SK-N-SH treated with all-trans-retinoic acid at 6 μM for 48 hours (cell line): ENCODE results near the gene ANGPTL5.

Source experiments
- CREB5 ChIP-seq: fragments of 250-450 bp; sonication (Bioruptor Pico); IDR thresholded peaks from 2 replicates; pipeline ENCODE4 v1.5.1; 2020; ENCODE audit warnings: low read depth, mild to moderate bottlenecking, moderate library complexity
- CSRNP3 ChIP-seq: fragments of 250-450 bp; sonication (Bioruptor Pico); IDR thresholded peaks from 2 replicates; pipeline ENCODE4 v1.5.1; 2021; ENCODE audit warnings: mild to moderate bottlenecking, moderate library complexity
- ESRRG ChIP-seq: fragments of 250-450 bp; sonication (Bioruptor Pico); IDR thresholded peaks from 2 replicates; pipeline ENCODE4 v1.6.1; 2021; ENCODE audit warnings: mild to moderate bottlenecking
- GLIS3 ChIP-seq: fragments of 250-450 bp; sonication (Bioruptor Pico); IDR thresholded peaks from 2 replicates; pipeline ENCODE4 v1.5.0; 2020; ENCODE audit warnings: mild to moderate bottlenecking, moderate library complexity
- PATZ1 ChIP-seq: fragments of 250-450 bp; sonication (Bioruptor Pico); IDR thresholded peaks from 2 replicates; pipeline ENCODE4 v1.8.0; 2020; ENCODE audit warnings: mild to moderate bottlenecking, moderate library complexity, borderline replicate concordance
- RARB ChIP-seq: fragments of 250-450 bp; sonication (Bioruptor Pico); IDR thresholded peaks from 2 replicates; pipeline ENCODE4 v1.8.0; 2021; ENCODE audit warnings: mild to moderate bottlenecking, moderate library complexity
- TOX ChIP-seq: fragments of 250-450 bp; sonication (Bioruptor Pico); IDR thresholded peaks from 2 replicates; pipeline ENCODE4 v1.8.0; 2021; ENCODE audit warnings: mild to moderate bottlenecking, moderate library complexity, borderline replicate concordance
- ZFP3 ChIP-seq: fragments of 250-450 bp; sonication (Bioruptor Pico); IDR thresholded peaks from 2 replicates; pipeline ENCODE4 v1.5.0; 2020; ENCODE audit warnings: mild to moderate bottlenecking, moderate library complexity
- ZFP30 ChIP-seq: fragments of 450-650 bp; formaldehyde crosslinking; IDR thresholded peaks from 2 replicates; pipeline ENCODE4 v1.5.0; 2022; ENCODE audit warnings: mild to moderate bottlenecking, moderate library complexity
- ZNF565 ChIP-seq: fragments of 450-650 bp; formaldehyde crosslinking; conservative IDR thresholded peaks from 2 replicates; pipeline ENCODE4 v1.5.0; 2020; ENCODE audit warnings: low read depth, mild to moderate bottlenecking, moderate library complexity

- TF ChIP-seq RARB (CRISPR knock-in tag), result no peak
- TF ChIP-seq PATZ1 (CRISPR knock-in tag), result no peak
- TF ChIP-seq ZFP30, result no peak
- TF ChIP-seq CREB5 (CRISPR knock-in tag), result no peak
- no peak for TF ChIP-seq GLIS3 (CRISPR knock-in tag)
- no peak for TF ChIP-seq TOX (CRISPR knock-in tag)
- TF ChIP-seq ZFP3 (CRISPR knock-in tag), result no peak
- TF ChIP-seq CSRNP3, result no peak
- no peak for TF ChIP-seq ZNF565 (CRISPR knock-in tag)
- no peak for TF ChIP-seq ESRRG
Measured at GRCh38 chr11:101862391-101863233, 53.7 kb downstream of the ANGPTL5 start.
